ENCODE data around the gene RPS6KB1.
A peak's percentile ranks its signal among the peaks of the same experiment; 100 is the strongest.
"Not testable (repeated sequence)": the region's sequence is repeated elsewhere in the genome, so short reads cannot be mapped to it uniquely, and the experiment has no call there.

The RPS6KB1 gene

DNA sequence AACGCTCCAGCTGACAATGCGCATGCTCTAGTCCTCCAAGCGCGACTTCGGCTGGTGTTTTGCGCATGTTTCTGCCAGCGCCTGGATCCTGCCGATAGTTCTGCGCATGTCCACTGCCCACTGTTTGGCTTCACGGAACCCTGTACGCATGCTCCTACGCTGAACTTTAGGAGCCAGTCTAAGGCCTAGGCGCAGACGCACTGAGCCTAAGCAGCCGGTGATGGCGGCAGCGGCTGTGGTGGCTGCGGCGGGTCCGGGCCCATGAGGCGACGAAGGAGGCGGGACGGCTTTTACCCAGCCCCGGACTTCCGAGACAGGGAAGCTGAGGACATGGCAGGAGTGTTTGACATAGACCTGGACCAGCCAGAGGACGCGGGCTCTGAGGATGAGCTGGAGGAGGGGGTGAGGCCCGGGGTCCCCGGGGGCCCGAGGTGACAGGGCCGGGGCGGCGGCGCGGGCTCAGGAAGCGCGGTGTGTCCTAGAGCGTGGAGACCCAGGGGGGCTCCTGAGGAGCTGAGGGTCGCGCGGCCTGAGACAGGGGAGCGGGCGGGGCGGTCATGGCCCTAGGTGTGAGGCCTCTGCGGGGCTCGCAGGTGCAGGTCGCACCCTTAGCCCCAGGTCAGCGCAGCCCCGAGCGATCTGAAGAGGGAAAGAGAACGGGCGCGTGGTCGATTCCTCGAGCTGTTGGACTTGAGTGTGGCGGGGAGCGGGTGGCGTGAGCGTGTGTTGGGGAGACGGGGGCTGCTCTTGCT is at the start of gene RPS6KB1, which contains the start of gene TUBD1:
TSS of gene RPS6KB1 (plus strand) at position 198 of the 752 bp plus-strand sequence. CDS start at position 262, 64 bp downstream.
TSS of gene TUBD1 (minus strand) at position 20 of the 752 bp plus-strand sequence. CDS start 1,941 bp downstream, outside the sequence.
- peak; percentile 100 for DNase-seq

DNA sequence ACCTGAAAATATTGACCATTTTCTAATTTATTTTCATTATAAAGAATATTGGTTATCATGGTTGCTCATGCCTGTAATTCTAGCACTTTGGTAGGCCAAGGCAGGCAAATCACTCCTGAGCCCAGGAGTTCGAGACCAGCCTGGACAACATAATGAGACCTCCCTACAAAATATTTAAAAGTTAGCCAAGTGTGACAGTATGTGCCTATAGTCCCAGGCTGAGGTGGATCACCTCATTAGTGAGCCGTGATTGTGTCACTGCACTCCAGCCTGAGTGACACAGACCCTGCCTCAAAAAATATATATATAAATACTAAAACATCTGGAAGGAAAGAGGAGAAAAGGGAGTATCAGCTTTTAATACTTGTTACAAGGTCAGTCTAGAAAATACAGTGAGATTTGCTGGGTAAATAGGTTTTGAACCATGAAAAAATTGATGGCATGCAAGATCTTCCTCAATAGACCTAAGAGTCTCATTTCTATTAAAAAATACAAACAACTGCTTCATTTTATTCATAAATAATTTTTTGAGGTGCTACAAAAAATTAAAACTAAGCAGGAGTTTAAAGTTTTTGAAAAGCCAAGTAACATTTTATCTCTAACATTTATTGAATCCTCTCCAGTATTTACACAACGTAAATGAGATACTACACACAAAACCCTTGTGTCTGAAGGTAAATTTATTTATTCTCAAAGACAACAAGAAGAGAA is 47.9 kb upstream of the RPS6KB1 start:
- DNase-seq = no peak

DNA sequence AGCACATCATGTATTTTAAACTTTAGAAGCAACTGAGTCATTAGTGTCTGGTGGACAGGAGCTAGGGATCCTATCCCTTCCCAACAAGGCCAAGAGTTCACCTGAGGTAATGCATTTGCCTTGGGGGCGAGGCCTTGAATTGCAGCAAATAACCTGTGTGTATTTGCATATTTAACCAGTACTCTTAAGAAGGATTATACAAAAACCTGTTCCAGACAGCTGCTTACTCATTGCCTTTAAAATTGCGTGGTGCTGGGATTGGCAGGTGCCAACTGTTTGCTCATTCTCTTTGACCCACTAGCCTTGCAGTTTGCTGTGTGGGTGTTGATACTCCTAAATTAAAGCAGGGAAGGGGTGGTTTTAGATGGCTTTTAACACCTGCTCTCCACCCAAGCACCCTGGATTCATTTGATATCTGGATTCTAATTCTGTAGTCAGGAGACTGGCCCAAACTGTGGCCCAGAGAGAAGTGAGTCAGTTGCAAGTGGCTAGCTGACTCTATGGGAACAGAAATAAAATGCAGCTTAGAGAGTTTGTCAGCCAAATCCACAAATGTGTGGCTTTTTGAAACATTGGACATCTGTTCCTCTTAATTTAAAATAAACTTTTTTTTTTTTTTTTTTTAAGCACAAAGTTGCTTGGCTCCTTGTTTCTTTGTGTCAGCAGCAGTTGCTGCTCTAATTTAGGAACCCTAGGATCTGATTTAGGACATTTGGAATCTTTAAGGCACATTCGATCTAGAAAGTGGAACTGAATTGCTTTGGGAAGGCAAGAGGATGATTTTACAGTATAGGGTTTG is 47.1 kb upstream of the RPS6KB1 start:
- DNase-seq = peak; percentile 45

DNA sequence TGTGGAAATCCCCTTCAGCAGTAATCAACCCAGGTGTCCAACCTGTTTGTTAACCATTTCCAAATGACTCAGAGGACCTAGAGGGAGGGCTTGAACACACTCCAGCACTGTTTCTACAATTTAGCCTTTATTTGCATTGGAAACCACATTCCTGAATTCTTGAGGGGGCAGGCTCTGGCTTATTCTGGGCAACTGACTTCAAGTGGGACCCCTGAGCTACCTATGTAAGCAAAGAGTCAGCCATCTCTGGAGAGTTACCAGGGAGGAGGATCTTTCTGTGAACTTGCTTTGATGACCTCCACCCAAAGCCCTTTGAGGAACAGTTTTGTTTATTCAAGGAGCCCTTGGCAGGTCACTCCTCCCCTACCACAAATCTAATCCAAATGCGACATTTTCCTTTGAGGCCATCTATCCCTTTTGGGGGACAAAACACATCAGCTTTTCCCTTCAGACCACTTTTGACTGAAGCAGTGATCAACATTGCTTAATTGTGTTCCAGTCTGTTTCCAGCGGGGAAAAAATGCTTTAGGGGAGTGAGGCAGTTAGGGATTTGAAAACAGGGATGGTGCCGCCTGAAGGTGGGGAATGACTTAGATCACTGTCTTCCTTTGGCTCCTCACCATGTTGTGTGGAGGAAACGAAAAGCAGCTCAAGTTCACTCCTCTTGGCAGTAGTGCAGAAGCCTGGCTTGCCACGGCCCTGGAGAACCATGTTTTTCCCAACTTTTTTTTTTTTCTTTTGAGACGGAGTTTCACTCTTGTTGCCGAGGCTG is 46.3 kb upstream of the RPS6KB1 start:
- no peak for DNase-seq

DNA sequence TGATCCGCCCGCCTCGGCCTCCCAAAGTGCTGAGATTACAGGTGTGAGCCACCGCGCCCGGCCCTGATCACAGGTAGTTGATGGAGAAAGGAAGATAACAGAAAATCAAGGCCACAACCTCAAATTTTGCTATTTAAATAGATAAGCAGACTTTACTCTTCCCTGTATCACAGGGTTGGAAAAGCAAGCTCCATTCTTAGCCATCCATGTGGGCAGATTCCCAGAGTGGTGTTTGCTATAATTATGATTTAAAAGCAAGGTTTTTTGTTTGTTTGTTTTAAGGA is 44.6 kb upstream of the RPS6KB1 start:
- no peak for DNase-seq

DNA sequence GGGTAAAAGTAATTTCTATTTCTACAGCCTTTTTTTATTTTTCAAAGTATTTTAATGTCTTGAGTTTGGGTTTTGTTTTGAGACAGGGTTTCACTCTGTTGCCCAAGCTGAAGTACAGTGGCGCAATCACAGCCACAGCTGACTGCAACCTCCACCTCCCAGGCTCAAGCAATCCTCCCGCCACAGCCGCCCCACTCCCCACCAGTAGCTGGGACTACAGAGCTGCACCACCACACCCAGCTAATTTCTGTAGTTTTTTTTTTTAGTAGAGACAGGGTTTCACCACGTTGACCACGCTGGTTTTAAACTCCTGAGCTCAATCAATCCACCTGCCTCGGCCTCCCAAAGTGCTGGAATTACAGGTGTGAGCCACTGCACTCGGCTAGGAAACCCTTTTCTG is 44.1 kb upstream of the RPS6KB1 start:
- peak; percentile 74 for DNase-seq

DNA sequence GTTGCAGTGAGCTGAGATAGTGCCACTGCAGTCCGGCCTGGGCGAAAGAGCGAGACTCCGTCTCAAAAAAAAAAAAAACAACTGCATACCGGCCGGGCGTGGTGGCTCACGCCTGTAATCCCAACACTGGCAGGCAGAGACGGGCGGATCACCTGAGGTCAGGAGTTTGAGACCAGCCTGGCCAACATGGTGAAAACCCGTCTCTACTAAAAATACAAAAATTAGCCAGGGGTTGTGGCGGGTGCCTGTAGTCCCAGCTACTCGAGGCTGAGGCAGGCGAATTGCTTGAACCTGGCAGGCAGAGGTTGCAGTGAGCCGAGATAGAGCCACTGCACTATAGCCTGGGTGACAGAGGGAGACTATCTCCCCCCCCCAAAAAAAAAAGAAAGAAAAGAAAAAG is 42.6 kb upstream of the RPS6KB1 start:
- not testable (repeated sequence) for DNase-seq

DNA sequence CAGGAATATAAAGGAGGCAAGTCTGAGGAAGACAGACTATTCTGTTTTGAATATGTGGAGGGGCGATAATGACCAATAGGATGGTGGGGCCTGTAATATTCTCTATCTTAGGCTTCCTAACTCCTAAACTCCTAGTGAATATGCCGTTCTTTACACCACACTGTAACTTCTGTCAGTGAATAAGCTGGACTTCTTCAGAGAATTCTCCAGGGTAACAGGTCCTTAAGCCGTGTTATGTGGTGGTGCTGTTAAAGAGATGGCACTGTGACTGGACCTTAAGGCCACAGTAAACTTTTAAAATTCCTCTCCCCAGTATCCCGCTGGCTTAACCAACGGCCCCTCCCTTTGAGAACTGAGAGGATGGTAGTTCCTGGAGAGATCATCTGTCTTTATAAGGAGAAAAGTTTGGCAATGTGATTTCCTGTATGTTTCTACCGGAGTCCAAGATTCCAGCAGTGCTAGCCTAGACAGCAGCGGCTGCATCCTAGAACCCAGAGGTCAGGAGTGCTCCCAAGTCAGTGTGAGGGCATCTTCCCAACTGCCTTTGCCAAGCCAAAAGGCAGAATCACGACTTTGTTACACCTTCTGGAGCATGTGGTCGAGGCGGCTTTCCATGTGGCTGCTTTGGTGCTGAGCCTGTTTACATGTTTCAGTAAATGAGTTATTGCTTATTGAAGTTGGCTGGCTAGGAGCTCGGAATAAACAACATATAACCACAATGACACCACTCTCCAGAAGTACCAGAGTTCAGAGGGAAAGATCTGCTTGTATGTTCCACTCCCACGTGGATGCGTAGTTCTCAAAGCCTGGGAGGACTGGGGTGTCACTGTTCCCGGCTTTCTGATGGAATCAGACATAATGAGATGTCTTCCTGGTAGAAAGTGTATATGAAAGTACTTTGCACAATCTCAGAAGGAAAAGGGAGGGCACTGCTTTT is 41.2 kb upstream of the RPS6KB1 start:
- no peak for DNase-seq

DNA sequence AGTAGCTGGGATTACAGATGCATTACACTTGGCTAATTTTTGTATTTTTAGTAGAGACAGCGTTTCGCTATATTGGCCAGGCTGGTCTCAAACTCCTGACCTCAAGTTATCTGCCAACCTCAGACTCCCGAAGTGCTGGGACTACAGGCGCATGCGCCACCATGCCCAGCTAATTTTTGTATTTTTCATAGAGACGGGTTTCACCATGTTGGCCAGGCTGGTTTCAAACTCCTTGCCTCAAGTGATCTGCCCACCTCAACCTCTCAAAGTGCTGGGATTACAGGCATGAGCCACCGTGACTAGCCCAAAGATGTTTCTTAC is 40.1 kb upstream of the RPS6KB1 start:
- not testable (repeated sequence) for DNase-seq

DNA sequence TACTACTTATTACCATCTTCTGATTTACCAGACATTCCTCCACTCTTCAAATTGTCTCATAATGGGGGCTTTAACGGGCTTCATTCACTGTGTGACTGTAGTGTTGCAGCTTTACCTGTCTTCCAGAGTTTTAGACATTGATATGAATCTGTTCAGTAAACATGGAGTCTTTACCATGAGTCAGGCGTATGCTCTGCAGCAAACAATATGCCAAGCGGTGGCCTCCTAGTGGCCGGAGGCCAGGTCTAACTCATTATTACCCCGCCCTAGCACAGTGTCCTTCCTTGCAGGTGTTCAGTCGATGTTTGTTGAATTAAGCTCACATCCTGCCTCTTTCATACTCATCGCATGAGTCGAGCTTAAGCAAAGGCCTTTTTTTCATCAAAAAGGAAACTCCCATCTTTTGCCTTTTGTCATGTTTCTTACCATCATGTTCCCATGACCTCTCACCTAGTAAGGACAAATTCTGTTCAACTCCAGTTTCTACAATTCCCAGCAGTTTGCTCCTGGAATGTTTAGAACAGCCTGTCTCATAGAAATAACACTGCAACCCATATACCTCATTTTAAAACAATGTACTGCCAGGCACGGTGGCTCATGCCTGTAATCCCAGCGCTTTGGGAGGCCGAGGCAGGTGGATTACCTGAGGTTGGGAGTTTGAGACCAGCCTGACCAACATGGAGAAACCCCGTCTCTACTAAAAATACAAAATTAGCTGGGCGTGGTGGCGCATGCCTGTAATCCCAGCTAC is 39.6 kb upstream of the RPS6KB1 start:
- peak; percentile 59 for DNase-seq

DNA sequence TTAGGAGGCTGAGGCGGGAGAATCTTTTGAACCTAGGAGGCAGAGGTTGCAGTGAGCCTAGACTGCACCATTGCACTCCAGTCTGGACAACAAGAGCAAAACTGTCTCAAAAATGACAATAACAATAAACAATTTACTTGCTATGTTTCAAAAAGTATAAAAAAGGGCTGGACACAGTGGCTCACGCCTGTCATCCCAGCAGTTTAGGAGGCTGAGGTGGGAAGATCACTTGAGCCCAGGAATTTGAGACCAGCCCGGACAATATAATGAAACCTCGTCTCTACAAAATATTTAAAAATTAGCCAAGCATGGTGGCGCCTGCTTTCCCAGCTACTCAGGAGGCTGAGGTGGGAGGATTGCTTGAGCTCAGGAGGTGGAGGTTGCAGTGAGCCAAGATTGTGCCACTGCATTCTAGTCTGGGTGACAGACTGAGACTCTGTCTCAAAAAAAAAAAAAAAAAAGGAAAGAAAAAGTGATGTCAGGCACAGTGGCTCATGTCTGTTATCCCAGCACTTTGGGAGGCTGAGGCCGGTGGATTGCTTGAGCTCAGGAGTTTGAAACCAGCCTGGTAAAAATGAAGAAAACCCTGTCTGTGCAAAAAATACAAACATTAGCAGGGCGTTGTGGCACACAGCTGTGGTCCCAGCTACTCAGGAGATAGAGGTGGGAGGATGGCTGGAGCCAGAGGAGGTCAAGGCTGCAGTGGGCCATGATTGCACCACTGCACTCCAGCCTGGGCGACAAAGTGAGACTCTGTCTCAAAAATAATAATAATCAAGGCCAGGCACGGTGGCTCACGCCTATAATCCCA is 38.8 kb upstream of the RPS6KB1 start:
- DNase-seq = not testable (repeated sequence)

DNA sequence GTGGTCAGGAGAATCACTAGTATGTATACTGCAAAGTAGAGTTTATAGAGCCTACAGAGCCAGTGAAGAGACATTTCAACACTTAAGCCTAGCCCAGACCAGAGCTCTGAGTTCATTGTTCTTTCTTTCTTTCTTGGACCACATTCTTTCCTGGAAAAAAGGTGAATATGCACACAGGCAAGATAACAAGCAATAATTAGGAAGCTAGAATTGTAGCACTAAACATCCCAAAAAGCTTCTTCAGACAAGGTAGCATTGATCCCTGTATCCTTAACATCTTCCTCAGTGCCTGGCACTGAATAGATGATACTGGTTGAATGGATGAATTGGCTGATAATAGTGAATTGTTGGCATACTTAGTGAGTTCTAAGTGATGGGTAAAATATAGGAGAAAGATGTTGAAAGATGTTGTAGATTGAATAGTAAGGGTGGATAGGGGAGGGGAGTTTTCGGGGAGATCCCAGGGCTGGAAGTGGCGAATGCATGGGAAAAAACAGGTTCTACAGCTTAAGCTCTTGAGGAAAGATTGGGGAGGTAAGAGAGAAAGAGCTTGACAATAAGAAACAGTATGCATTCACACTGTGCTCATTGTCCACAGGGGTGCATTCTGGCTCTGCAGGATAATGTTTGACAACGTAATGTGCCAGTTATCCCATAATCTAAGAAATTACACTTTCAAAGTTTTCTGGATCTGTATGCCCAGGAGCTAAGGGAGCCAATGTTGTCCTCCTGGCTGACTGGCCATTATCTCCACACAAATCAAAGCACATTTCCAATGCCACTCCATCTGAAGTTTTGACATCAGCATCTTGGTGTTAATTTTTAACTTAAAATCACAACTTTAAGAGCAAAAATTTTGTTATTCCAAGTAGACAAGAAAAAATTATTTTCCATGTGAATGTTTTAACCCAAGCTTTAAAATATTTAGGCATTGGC is 35.8 kb upstream of the RPS6KB1 start:
- DNase-seq = no peak

DNA sequence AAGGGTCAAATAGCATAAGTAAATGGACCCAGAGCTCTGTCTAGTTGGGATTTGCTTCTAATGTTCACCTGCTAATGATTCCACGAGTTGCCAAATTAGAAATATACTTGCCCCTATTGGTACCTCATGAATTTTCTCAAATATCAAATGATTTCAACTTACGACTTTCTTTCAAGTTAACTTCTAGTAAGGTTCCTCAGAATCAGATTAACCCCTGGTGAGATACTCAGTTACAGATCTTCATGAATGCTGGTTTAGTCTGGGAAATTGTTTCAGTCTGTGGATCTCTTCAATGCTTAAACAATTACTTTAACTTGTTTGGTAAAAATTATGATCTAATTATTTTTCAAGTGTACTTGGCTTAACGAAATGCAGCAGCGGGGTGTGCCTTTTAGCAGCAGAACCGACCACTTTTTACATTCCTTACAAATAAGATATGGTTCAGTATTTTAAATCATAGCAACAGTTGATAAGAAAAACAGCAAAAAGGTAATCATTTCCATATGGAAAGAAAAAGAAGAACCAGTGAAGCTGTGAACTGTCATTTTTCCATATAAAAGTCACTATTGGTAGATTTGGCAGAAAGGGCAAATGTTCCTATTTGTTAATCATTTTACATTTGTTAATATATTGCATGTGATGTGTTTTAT is 34.6 kb upstream of the RPS6KB1 start:
- no peak for DNase-seq

DNA sequence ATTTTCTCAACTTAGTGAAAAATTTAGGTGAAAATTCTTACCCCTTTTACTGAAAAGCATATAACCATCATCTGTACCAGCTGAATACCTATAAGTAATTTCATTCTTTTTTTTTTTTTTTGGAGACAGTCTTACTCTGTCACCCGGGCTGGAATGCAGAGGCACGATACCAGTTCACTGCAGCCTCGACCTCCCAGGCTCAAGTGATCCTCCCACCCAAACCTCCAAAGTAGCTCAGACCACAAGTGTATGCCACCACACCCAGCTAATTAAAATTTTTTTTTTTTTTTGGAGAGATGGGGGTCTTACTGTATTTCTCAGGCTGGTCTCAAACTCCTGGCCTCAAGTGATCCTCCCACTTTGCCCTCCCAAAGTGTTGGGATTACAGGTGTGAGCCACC is 34.0 kb upstream of the RPS6KB1 start:
- no peak for DNase-seq

DNA sequence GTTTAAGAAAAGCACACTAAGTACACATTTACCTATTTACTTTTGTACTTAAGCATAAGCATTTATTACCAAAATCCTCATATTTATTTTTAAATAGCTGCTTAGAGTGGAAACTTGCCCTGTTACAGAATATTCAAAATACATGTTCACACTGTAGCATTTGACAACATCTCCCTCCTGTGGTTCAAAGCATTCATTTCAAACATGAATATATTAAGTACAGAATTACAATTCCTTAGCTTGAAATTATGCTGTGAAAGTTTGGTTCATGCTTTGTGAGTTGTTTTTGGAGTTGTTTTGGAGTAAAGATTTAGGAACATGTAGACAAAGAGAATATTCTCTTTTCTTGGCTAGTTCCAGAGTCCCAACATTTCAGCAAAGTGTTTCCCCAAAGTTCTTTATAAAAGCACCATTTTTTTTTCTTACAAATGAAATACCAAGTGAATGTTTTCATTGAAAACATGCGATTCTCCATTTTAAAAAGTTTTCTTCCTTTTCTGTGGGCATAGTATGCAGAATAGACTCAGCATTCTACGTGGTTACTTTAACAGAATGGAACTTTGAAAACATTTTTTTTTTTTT is 33.4 kb upstream of the RPS6KB1 start:
- DNase-seq = peak; percentile 82

DNA sequence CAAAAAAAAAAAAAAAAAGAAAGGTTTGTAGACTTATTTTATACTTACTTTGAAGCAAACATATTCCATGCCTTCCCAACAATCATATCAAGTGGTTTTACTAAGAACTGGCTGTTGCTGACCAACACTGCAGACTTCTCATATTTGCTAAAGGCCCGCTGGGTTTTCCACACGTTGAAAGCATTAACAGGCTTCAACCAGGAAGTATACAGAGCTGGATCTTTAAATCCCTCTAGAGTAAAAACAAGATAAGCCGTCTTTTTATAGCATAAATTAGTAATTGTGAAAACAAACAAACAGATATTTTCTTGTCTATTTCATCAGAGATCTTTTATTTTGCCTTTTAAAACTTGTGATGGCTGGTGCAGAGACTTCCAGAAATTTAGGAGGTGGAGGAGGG is 29.3 kb upstream of the RPS6KB1 start:
- DNase-seq = no peak

DNA sequence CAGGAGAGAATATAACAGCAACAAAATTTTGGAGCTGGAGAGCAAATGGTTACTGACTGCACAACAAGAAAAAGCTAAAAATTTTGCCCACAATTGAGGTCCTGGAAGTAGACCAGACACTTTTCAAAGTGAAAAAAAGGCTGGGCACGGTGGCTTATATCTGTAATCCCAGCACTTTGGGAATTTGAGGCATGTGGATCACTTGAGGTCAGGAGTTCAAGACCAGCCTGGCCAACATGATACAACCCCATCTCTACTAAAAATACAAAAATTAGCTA is 23.0 kb upstream of the RPS6KB1 start:
- no peak for DNase-seq

DNA sequence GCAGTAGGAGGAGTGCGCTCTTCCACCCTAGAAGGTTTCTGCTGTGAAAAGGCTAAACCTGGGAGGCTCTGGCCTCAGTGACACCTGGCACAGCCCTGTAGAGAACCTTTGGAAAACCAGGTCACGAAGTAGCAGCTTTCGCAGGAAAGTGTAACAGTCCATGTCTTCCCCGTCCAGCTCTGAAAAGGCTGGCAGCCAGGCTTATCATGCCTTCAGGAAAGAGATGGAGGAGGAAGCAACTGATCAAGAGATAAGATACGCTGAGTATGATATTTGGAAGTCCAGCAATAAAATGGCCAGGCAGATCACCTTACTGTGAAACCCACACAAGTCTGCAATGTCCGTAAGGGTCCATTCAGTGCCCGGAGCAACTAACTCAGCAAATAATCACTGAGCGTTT is 22.4 kb upstream of the RPS6KB1 start:
- no peak for DNase-seq

Data from hematopoietic multipotent progenitor cell treated with erythropoietin and hydrocortisone succinate and interleukin-3 and kit ligand, for 6 days (in vitro differentiated cells).